AG10803 (cell line): ENCODE data around the gene ELK1.

Source experiments
- DNase-seq: peaks from one replicate; pipeline ENCODE4 v3.0.0; 2010; ENCODE audit warnings: low read depth
- H3K4me3 ChIP-seq: 2 replicates; pipeline ENCODE4 v1.5.1; 2011; ENCODE audit warnings: mild to moderate bottlenecking, low read length, control low read depth
- CTCF ChIP-seq: conservative IDR thresholded peaks from 2 replicates; pipeline ENCODE4 v1.5.1; 2011; ENCODE audit warnings: mild to moderate bottlenecking, low read length, control low read depth, inconsistent platforms

Gene ELK1

GRCh38 chrX:47595716-47596251 lies 54.6 kb downstream of the ELK1 start:
- no peak for TF ChIP-seq CTCF
- no peak overlapping the region for H3K4me3 ChIP-seq
- DNase-seq: peak; percentile 43

- TF ChIP-seq CTCF: no peak
- DNase-seq: no peak
- H3K4me3 ChIP-seq: no peak overlapping the region
These were observed 56.8 kb downstream of the ELK1 start for GRCh38 chrX:47593522-47593921.

GRCh38 chrX:47590984-47591383 lies 59.4 kb downstream of the ELK1 start:
- no peak overlapping the region for H3K4me3 ChIP-seq
- no peak for TF ChIP-seq CTCF
- no peak for DNase-seq

GRCh38 chrX:47587906-47588735 lies 62.2 kb downstream of the ELK1 start:
- H3K4me3 ChIP-seq: no peak overlapping the region
- no peak for DNase-seq
- TF ChIP-seq CTCF: no peak

GRCh38 chrX:47587091-47587891 lies 63.1 kb downstream of the ELK1 start:
- DNase-seq: no peak
- TF ChIP-seq CTCF: no peak
- H3K4me3 ChIP-seq: no peak overlapping the region

- H3K4me3 ChIP-seq: no peak overlapping the region
- no peak for TF ChIP-seq CTCF
- no peak for DNase-seq
These were observed 64.1 kb downstream of the ELK1 start for GRCh38 chrX:47586043-47586787.
